ENCODE data around the gene SNX5.

DNA sequence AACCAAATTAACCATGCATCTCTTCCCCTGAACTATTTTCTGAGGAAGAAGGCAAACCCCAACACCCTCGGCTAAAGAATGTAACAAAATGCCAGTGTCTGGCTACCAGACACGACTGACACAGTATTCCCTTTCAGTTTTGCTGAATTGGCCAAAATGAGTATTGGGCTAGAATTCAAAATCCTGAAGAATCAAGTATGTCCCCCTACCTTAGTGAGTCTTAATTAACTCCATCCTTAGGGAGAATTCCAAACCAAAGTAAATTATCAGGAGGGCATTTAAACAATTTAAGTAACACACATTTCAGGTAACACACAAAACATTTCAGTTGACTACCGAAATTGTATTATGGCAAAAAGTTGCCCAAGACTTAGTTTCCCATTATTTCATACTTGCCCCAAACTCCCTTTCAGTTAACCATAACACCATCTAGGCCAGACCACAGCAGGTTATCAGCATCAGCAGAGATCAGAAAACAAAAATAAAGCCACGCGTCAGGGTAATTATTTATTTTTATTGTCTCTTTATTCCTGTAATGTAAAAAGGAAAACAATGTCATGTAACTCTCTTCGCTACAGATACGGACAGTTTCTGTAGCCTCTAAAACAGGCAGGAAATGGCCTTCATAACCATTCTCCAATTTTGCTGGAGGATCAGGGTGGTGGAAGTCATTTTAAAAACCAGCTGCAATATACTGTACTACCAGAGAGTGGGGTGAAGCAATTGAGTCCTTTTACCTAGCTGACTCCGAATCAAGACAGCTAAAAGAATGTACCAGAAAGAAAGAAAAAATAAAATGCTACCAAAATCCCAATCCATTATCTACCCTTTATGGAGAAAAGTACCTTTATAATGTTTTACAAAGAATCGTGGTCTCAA is 1.9 kb downstream of the SNX5 start:
- TF ChIP-seq, protein P1, sequence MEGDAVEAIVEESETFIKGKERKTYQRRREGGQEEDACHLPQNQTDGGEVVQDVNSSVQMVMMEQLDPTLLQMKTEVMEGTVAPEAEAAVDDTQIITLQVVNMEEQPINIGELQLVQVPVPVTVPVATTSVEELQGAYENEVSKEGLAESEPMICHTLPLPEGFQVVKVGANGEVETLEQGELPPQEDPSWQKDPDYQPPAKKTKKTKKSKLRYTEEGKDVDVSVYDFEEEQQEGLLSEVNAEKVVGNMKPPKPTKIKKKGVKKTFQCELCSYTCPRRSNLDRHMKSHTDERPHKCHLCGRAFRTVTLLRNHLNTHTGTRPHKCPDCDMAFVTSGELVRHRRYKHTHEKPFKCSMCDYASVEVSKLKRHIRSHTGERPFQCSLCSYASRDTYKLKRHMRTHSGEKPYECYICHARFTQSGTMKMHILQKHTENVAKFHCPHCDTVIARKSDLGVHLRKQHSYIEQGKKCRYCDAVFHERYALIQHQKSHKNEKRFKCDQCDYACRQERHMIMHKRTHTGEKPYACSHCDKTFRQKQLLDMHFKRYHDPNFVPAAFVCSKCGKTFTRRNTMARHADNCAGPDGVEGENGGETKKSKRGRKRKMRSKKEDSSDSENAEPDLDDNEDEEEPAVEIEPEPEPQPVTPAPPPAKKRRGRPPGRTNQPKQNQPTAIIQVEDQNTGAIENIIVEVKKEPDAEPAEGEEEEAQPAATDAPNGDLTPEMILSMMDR (IDR thresholded peaks at IDR 0.05): peak in 2 of 4 experiments; percentile 19 to 31
- TF ChIP-seq POLR2A (IDR thresholded peaks at IDR 0.05) (no peak), POLR2AphosphoS5 (IDR thresholded peaks at IDR 0.05) (no peak)

Measured in prostate gland (tissue), 2 donors.